HEK293 (cell line): ENCODE data around the gene AJUBA.

Experiments used
- GFI1B ChIP-seq: fragments of 450-650 bp; formaldehyde crosslinking; IDR thresholded peaks from 2 replicates; pipeline ENCODE4 v1.5.1; 2016; ENCODE audit warnings: missing biosample characterization, missing genetic modification characterization
- KLF8 ChIP-seq: fragments of 450-650 bp; formaldehyde crosslinking; IDR thresholded peaks from 2 replicates; pipeline ENCODE4 v1.5.1; 2016; ENCODE audit warnings: missing biosample characterization, missing genetic modification characterization
- MYNN ChIP-seq: fragments of 450-650 bp; formaldehyde crosslinking; IDR thresholded peaks from 2 replicates; pipeline ENCODE4 v1.5.1; 2016; ENCODE audit warnings: missing biosample characterization, missing genetic modification characterization, borderline replicate concordance
- MZF1 ChIP-seq: fragments of 450-650 bp; formaldehyde crosslinking; IDR thresholded peaks from 2 replicates; pipeline ENCODE4 v1.5.1; 2017; ENCODE audit warnings: missing biosample characterization, missing genetic modification characterization, borderline replicate concordance
- SP3 ChIP-seq: fragments of 450-650 bp; formaldehyde crosslinking; IDR thresholded peaks from 2 replicates; pipeline ENCODE4 v1.5.1; 2016; ENCODE audit warnings: missing biosample characterization, missing genetic modification characterization
- YY1 ChIP-seq: fragments of 450-650 bp; formaldehyde crosslinking; IDR thresholded peaks from 2 replicates; pipeline ENCODE4 v1.5.1; 2018; ENCODE audit warnings: missing biosample characterization, missing genetic modification characterization
- ZBTB1 ChIP-seq: fragments of 450-650 bp; formaldehyde crosslinking; IDR thresholded peaks from 2 replicates; pipeline ENCODE4 v1.5.1; 2016; ENCODE audit warnings: missing biosample characterization, missing genetic modification characterization
- ZBTB8A ChIP-seq: fragments of 450-650 bp; formaldehyde crosslinking; IDR thresholded peaks from 2 replicates; pipeline ENCODE4 v1.5.1; 2016; ENCODE audit warnings: missing biosample characterization, missing genetic modification characterization
- ZFP41 ChIP-seq: fragments of 450-650 bp; formaldehyde crosslinking; IDR thresholded peaks from 2 replicates; pipeline ENCODE4 v1.5.1; 2016; ENCODE audit warnings: missing biosample characterization, missing genetic modification characterization, borderline replicate concordance
- ZNF146 ChIP-seq: fragments of 450-650 bp; formaldehyde crosslinking; IDR thresholded peaks from 2 replicates; pipeline ENCODE4 v1.5.1; 2016; ENCODE audit warnings: missing biosample characterization, missing genetic modification characterization
- ZNF214 ChIP-seq: fragments of 450-650 bp; formaldehyde crosslinking; IDR thresholded peaks from 2 replicates; pipeline ENCODE4 v1.5.1; 2017; ENCODE audit warnings: missing biosample characterization, mild to moderate bottlenecking, missing genetic modification characterization, borderline replicate concordance
- ZNF324 ChIP-seq: fragments of 450-650 bp; formaldehyde crosslinking; IDR thresholded peaks from 2 replicates; pipeline ENCODE4 v1.5.1; 2016; ENCODE audit warnings: missing biosample characterization, missing genetic modification characterization
- ZNF623 ChIP-seq: fragments of 450-650 bp; formaldehyde crosslinking; IDR thresholded peaks from 2 replicates; pipeline ENCODE4 v1.5.1; 2016; ENCODE audit warnings: missing biosample characterization, missing genetic modification characterization
- ZNF624 ChIP-seq: fragments of 450-650 bp; formaldehyde crosslinking; IDR thresholded peaks from 2 replicates; pipeline ENCODE4 v1.5.1; 2017; ENCODE audit warnings: missing biosample characterization, missing genetic modification characterization
- ZNF629 ChIP-seq: fragments of 450-650 bp; formaldehyde crosslinking; IDR thresholded peaks from 2 replicates; pipeline ENCODE4 v1.5.1; 2017; ENCODE audit warnings: missing biosample characterization, missing genetic modification characterization
- ZNF658 ChIP-seq: fragments of 450-650 bp; formaldehyde crosslinking; IDR thresholded peaks from 2 replicates; pipeline ENCODE4; 2016; ENCODE audit warnings: missing biosample characterization, missing genetic modification characterization
- ZNF830 ChIP-seq: fragments of 450-650 bp; IDR thresholded peaks from 2 replicates; pipeline ENCODE4 v1.5.0; 2018; ENCODE audit warnings: missing biosample characterization, missing genetic modification characterization, low read depth, mild to moderate bottlenecking, moderate library complexity
- TF ChIP-seq, protein P1 (sequence below): fragments of 450-650 bp; formaldehyde crosslinking; IDR thresholded peaks from 2 replicates; pipeline ENCODE4 v1.5.1; 2017; ENCODE audit warnings: missing biosample characterization, missing genetic modification characterization
- TF ChIP-seq, protein P2 (sequence below): fragments of 450-650 bp; formaldehyde crosslinking; IDR thresholded peaks from 2 replicates; pipeline ENCODE4 v1.5.1; 2017; ENCODE audit warnings: missing biosample characterization, mild to moderate bottlenecking, missing genetic modification characterization, moderate library complexity
- TF ChIP-seq, protein P3 (sequence below): fragments of 450-650 bp; formaldehyde crosslinking; IDR thresholded peaks from 2 replicates; pipeline ENCODE4 v1.5.1; 2016; ENCODE audit warnings: missing biosample characterization, missing genetic modification characterization
- TF ChIP-seq, protein P4 (sequence below): fragments of 450-650 bp; formaldehyde crosslinking; IDR thresholded peaks from 2 replicates; pipeline ENCODE4 v1.5.1; 2016; ENCODE audit warnings: missing biosample characterization, missing genetic modification characterization
- TF ChIP-seq, protein P5 (sequence below): fragments of 450-650 bp; formaldehyde crosslinking; IDR thresholded peaks from 2 replicates; pipeline ENCODE4 v1.5.1; 2017; ENCODE audit warnings: missing biosample characterization, missing genetic modification characterization
- TF ChIP-seq, protein P6 (sequence below): fragments of 450-650 bp; formaldehyde crosslinking; IDR thresholded peaks from 2 replicates; pipeline ENCODE4 v1.5.1; 2017; ENCODE audit warnings: missing biosample characterization, missing genetic modification characterization
- TF ChIP-seq, protein P7 (sequence below): fragments of 450-650 bp; formaldehyde crosslinking; IDR thresholded peaks from 2 replicates; pipeline ENCODE4 v1.5.1; 2016; ENCODE audit warnings: missing biosample characterization, missing genetic modification characterization

Gene AJUBA

DNA sequence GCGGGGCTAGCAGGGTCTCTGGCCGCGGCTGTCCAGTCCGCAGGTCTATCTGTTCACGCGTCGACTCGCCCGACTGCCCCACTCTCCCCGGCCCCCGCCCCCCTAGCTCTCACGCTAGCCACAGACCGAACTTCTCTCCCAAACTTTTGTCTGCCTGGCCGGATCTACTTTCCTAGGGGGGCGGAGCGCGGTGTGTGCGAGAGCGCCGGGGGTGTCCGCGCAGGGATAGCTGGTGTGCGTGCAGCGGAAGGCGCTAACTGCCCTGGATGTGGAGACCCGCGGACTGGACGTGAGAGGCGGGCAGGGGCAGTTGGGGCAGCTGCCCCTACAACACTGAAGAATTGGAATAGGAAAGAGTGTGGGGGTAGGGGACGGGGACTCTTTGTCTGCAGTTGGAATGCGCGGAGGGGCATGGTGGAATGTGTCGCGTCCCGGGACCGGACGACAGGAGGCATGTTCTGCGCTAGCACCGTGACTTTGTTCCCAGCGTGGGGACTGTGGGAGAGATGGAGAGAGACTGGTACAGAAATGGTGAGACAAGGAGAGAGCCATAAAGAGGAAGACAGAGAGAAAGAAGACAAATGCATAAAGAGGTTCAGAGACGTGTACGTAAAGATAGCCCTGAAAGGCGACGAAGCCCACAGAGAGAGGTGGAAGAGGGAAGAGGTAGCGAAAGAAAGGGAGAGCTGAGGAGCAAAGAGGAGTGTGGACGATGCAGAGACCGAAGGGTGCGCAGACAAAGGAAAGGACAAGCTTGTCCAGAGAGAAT lies at the start of gene AJUBA (continued):
- TF ChIP-seq, protein P1, sequence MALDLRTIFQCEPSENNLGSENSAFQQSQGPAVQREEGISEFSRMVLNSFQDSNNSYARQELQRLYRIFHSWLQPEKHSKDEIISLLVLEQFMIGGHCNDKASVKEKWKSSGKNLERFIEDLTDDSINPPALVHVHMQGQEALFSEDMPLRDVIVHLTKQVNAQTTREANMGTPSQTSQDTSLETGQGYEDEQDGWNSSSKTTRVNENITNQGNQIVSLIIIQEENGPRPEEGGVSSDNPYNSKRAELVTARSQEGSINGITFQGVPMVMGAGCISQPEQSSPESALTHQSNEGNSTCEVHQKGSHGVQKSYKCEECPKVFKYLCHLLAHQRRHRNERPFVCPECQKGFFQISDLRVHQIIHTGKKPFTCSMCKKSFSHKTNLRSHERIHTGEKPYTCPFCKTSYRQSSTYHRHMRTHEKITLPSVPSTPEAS (tag by site-specific recombination), result peak; percentile 81
- TF ChIP-seq, protein P2, sequence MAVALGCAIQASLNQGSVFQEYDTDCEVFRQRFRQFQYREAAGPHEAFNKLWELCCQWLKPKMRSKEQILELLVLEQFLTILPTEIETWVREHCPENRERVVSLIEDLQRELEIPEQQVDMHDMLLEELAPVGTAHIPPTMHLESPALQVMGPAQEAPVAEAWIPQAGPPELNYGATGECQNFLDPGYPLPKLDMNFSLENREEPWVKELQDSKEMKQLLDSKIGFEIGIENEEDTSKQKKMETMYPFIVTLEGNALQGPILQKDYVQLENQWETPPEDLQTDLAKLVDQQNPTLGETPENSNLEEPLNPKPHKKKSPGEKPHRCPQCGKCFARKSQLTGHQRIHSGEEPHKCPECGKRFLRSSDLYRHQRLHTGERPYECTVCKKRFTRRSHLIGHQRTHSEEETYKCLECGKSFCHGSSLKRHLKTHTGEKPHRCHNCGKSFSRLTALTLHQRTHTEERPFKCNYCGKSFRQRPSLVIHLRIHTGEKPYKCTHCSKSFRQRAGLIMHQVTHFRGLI, result peak; percentile 68; the same call in 1 of the 2 replicates
- TF ChIP-seq ZNF146 (tag by site-specific recombination), result peak; percentile 96
- TF ChIP-seq KLF8 (tag by site-specific recombination), result peak; percentile 99
- TF ChIP-seq SP3, result peak; percentile 98
- TF ChIP-seq, protein P3, sequence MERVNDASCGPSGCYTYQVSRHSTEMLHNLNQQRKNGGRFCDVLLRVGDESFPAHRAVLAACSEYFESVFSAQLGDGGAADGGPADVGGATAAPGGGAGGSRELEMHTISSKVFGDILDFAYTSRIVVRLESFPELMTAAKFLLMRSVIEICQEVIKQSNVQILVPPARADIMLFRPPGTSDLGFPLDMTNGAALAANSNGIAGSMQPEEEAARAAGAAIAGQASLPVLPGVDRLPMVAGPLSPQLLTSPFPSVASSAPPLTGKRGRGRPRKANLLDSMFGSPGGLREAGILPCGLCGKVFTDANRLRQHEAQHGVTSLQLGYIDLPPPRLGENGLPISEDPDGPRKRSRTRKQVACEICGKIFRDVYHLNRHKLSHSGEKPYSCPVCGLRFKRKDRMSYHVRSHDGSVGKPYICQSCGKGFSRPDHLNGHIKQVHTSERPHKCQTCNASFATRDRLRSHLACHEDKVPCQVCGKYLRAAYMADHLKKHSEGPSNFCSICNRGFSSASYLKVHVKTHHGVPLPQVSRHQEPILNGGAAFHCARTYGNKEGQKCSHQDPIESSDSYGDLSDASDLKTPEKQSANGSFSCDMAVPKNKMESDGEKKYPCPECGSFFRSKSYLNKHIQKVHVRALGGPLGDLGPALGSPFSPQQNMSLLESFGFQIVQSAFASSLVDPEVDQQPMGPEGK (tag by site-specific recombination), result peak; percentile 100
- no peak; the same call in 1 of the 2 replicates for TF ChIP-seq ZFP41
- TF ChIP-seq, protein P4, sequence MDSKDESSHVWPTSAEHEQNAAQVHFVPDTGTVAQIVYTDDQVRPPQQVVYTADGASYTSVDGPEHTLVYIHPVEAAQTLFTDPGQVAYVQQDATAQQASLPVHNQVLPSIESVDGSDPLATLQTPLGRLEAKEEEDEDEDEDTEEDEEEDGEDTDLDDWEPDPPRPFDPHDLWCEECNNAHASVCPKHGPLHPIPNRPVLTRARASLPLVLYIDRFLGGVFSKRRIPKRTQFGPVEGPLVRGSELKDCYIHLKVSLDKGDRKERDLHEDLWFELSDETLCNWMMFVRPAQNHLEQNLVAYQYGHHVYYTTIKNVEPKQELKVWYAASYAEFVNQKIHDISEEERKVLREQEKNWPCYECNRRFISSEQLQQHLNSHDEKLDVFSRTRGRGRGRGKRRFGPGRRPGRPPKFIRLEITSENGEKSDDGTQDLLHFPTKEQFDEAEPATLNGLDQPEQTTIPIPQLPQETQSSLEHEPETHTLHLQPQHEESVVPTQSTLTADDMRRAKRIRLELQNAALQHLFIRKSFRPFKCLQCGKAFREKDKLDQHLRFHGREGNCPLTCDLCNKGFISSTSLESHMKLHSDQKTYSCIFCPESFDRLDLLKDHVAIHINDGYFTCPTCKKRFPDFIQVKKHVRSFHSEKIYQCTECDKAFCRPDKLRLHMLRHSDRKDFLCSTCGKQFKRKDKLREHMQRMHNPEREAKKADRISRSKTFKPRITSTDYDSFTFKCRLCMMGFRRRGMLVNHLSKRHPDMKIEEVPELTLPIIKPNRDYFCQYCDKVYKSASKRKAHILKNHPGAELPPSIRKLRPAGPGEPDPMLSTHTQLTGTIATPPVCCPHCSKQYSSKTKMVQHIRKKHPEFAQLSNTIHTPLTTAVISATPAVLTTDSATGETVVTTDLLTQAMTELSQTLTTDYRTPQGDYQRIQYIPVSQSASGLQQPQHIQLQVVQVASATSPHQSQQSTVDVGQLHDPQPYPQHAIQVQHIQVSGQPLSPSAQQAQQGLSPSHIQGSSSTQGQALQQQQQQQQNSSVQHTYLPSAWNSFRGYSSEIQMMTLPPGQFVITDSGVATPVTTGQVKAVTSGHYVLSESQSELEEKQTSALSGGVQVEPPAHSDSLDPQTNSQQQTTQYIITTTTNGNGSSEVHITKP, result peak; percentile 95
- peak; percentile 99 for TF ChIP-seq ZNF324 (tag by site-specific recombination)
- peak; percentile 78; the same call in 1 of the 2 replicates for TF ChIP-seq ZBTB1
- no peak for TF ChIP-seq MZF1 (tag by site-specific recombination)
- no peak for TF ChIP-seq ZNF214 (tag by site-specific recombination)
- TF ChIP-seq, protein P5, sequence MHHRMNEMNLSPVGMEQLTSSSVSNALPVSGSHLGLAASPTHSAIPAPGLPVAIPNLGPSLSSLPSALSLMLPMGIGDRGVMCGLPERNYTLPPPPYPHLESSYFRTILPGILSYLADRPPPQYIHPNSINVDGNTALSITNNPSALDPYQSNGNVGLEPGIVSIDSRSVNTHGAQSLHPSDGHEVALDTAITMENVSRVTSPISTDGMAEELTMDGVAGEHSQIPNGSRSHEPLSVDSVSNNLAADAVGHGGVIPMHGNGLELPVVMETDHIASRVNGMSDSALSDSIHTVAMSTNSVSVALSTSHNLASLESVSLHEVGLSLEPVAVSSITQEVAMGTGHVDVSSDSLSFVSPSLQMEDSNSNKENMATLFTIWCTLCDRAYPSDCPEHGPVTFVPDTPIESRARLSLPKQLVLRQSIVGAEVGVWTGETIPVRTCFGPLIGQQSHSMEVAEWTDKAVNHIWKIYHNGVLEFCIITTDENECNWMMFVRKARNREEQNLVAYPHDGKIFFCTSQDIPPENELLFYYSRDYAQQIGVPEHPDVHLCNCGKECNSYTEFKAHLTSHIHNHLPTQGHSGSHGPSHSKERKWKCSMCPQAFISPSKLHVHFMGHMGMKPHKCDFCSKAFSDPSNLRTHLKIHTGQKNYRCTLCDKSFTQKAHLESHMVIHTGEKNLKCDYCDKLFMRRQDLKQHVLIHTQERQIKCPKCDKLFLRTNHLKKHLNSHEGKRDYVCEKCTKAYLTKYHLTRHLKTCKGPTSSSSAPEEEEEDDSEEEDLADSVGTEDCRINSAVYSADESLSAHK (tag by site-specific recombination), result peak; percentile 72
- TF ChIP-seq ZNF623 (tag by site-specific recombination), result peak; percentile 55
- no peak for TF ChIP-seq ZNF658 (tag by site-specific recombination)
- peak; percentile 75 for TF ChIP-seq ZBTB8A (tag by site-specific recombination)
- peak; percentile 67; the same call in 1 of the 2 replicates for TF ChIP-seq MYNN
- TF ChIP-seq ZNF624 (tag by site-specific recombination), result peak; percentile 45; the same call in 1 of the 2 replicates
- TF ChIP-seq ZNF629, result peak; percentile 90
- TF ChIP-seq, protein P6, sequence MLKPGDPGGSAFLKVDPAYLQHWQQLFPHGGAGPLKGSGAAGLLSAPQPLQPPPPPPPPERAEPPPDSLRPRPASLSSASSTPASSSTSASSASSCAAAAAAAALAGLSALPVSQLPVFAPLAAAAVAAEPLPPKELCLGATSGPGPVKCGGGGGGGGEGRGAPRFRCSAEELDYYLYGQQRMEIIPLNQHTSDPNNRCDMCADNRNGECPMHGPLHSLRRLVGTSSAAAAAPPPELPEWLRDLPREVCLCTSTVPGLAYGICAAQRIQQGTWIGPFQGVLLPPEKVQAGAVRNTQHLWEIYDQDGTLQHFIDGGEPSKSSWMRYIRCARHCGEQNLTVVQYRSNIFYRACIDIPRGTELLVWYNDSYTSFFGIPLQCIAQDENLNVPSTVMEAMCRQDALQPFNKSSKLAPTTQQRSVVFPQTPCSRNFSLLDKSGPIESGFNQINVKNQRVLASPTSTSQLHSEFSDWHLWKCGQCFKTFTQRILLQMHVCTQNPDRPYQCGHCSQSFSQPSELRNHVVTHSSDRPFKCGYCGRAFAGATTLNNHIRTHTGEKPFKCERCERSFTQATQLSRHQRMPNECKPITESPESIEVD (tag by site-specific recombination), result peak; percentile 48; the same call in 1 of the 2 replicates
- peak; percentile 86 for TF ChIP-seq YY1 (tag by site-specific recombination)
- TF ChIP-seq GFI1B (tag by site-specific recombination), result peak; percentile 31; the same call in 1 of the 2 replicates
- TF ChIP-seq, protein P7, sequence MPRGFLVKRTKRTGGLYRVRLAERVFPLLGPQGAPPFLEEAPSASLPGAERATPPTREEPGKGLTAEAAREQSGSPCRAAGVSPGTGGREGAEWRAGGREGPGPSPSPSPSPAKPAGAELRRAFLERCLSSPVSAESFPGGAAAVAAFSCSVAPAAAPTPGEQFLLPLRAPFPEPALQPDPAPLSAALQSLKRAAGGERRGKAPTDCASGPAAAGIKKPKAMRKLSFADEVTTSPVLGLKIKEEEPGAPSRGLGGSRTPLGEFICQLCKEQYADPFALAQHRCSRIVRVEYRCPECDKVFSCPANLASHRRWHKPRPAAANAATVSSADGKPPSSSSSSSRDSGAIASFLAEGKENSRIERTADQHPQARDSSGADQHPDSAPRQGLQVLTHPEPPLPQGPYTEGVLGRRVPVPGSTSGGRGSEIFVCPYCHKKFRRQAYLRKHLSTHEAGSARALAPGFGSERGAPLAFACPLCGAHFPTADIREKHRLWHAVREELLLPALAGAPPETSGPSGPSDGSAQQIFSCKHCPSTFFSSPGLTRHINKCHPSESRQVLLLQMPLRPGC (tag by site-specific recombination), result peak; percentile 99
- no peak for TF ChIP-seq ZNF830 (tag by site-specific recombination)
